ENCODE results near the gene TSPAN32.

TSPAN32 gene

GRCh38 chr11:2290351-2290841 is 11.4 kb upstream of the TSPAN32 start:
- no peak for DNase-seq

- DNase-seq, result no peak
These were observed 8.3 kb upstream of the TSPAN32 start for GRCh38 chr11:2293531-2293971.

GRCh38 chr11:2293984-2294925 is 7.6 kb upstream of the TSPAN32 start:
- DNase-seq, result no peak

GRCh38 chr11:2294926-2295290 is 6.9 kb upstream of the TSPAN32 start:
- DNase-seq, result no peak

GRCh38 chr11:2295971-2296912 is 5.6 kb upstream of the TSPAN32 start:
- DNase-seq, result no peak

- DNase-seq, result no peak
These were observed 4.7 kb upstream of the TSPAN32 start for GRCh38 chr11:2296913-2297622.

GRCh38 chr11:2297623-2298030 is 4.2 kb upstream of the TSPAN32 start:
- DNase-seq, result no peak

GRCh38 chr11:2298131-2298794 is 3.5 kb upstream of the TSPAN32 start:
- DNase-seq, result no peak

GRCh38 chr11:2298795-2299761 is 2.7 kb upstream of the TSPAN32 start:
- DNase-seq, result no peak

GRCh38 chr11:2299773-2300172 is 2.0 kb upstream of the TSPAN32 start:
- DNase-seq, result no peak

- no peak for DNase-seq
These were observed 1.4 kb upstream of the TSPAN32 start for GRCh38 chr11:2300290-2300935.

GRCh38 chr11:2300936-2301630 is 730 bp upstream of the TSPAN32 start:
- no peak for DNase-seq

- no peak for DNase-seq
These were observed 588 bp downstream of the TSPAN32 start for GRCh38 chr11:2302306-2302895.

GRCh38 chr11:2302896-2303626 is 1.2 kb downstream of the TSPAN32 start:
- no peak for DNase-seq

- no peak for DNase-seq
These were observed 2.1 kb downstream of the TSPAN32 start for GRCh38 chr11:2303627-2304505.

GRCh38 chr11:2304506-2305139 is 2.8 kb downstream of the TSPAN32 start:
- no peak for DNase-seq

Measured in SIG-M5 (cell line).